GM12892 (cell line): Measurements from ENCODE around the gene CDH8.

ENCODE experiments used
- POLR2A ChIP-seq: IDR thresholded peaks from 2 replicates; pipeline ENCODE4 v1.6.1; 2011; ENCODE audit warnings: low read depth, low read length, control low read depth
- POLR2AphosphoS5 ChIP-seq: IDR thresholded peaks from 2 replicates; pipeline ENCODE4 v1.6.1; 2011; ENCODE audit warnings: low read depth, low read length, control low read depth
- TAF1 ChIP-seq: IDR thresholded peaks from 2 replicates; pipeline ENCODE4 v1.6.1; 2011; ENCODE audit warnings: low read depth, mild to moderate bottlenecking, control low read depth, low read length, borderline replicate concordance

- no peak for TF ChIP-seq POLR2AphosphoS5
- TF ChIP-seq POLR2A = no peak
- no peak for TF ChIP-seq TAF1
Measured at GRCh38 chr16:62050793-62051192, 14.6 kb upstream of the CDH8 start.
